ENCODE data around the gene TMEM37. TPM values are rescaled to one million over a fixed set of nuclear protein-coding genes. Genes with fewer than 3 reads are reported as not detected.

Gene TMEM37
- total and polyA plus RNA-seq, 9 of the 15 experiments (the other 6 are each of a cell fraction or from before 2014, with no cell fraction given) = 0.03 to 0.64 (median 0.31) TPM; not detected in 1

GRCh38 chr2:119426396-119426675, 5.3 kb upstream of the TMEM37 start:
- no peaks in the 10 kb centered on the region for H3K9me3 ChIP-seq (replicated peaks; ENCODE audit: control insufficient read depth, insufficient read depth, low read depth, low read length)

GRCh38 chr2:119426801-119427395, 4.8 kb upstream of the TMEM37 start:
- peak; percentile 47 to 66; a peak in 3 of 4 replicates for TF ChIP-seq TRIM24 (IDR thresholded peaks at IDR 0.05)
- TF ChIP-seq IRF2 (CRISPR knock-in tag; IDR thresholded peaks at IDR 0.05) = no peak
- TF ChIP-seq CEBPB (tag; IDR thresholded peaks at IDR 0.05) = peak; percentile 98
- peak; percentile 32; the same call in 1 of the 2 replicates for TF ChIP-seq ESRRA (IDR thresholded peaks at IDR 0.05; ENCODE audit: borderline replicate concordance, low read depth)
- peak; percentile 65; the same call in 1 of the 2 replicates for TF ChIP-seq CEBPG (CRISPR knock-in tag; IDR thresholded peaks at IDR 0.05)
- peak; percentile 64 to 92 for TF ChIP-seq CEBPG (tag; conservative IDR thresholded peaks at IDR 0.05 in 1 of 2, IDR thresholded peaks at IDR 0.05 in 1 of 2)
- Histone ChIP-seq H2AFZ (ENCODE audit: low read depth, low read length) (no peak overlapping the region), H4K20me1 (replicated peaks; ENCODE audit: control insufficient read depth, insufficient read depth, low read length) (no peaks in the 10 kb centered on the region), H3K9ac (ENCODE audit: insufficient read depth in 1 of 2, low read depth in 2 of 2, low read length in 2 of 2) (no peak overlapping the region), H3K4me1 (replicated peaks in 1 of 2; ENCODE audit: control insufficient read depth in 2 of 2, insufficient read depth in 2 of 2, low read length in 2 of 2) (peaks cover 9 to 25% of the 10 kb centered on the region in 2 experiments), H3K9me3 (replicated peaks; ENCODE audit: control insufficient read depth, insufficient read depth, low read depth, low read length) (no peaks in the 10 kb centered on the region), H3K79me2 (ENCODE audit: control insufficient read depth, insufficient read depth, low read length) (no peaks in the 10 kb centered on the region), H3K4me2 (ENCODE audit: insufficient read depth, low read length) (no peak overlapping the region), H3K36me3 (ENCODE audit: control insufficient read depth, insufficient read depth, low read length) (no peaks in the 10 kb centered on the region), H3K4me3 (no peak overlapping the region), H3K9me1 (ENCODE audit: control insufficient read depth, insufficient read depth, low read length) (no peaks in the 10 kb centered on the region), H3K27ac (ENCODE audit: extremely low read depth, low read depth, low read length) (no peak overlapping the region), H3K27me3 (ENCODE audit: control insufficient read depth in 2 of 2, insufficient read depth in 2 of 2, low read length in 2 of 2) (peaks cover 15 to 30% of the 10 kb centered on the region in 2 experiments; a peak in 4 of 5 replicates)
- WGBS (ENCODE audit: insufficient coverage, low coverage, missing lambda C conversion rate) = 13% methylated on average over 11 of the region's 12 CpGs
- no peak for FAIRE-seq
- in situ Hi-C loops (cut with MboI) (no loop called here), intact Hi-C loops (cut with micrococcal nuclease) (no loop called here)
- ATAC-seq = no peak
- DNase-seq (ENCODE audit: extremely low read depth in 1 of 4, low spot score in 3 of 4) = peak in 2 of 4 experiments; percentile 16 to 24
- BruUV-seq (replicated peaks) = no TSS peak
- CTCF ChIA-PET (ENCODE audit: low intra/inter-chr PET ratio) = no interaction called here
- POLR2A ChIA-PET = no interaction called here

More at GRCh38 chr2:119426396-119426675, 5.3 kb upstream of the TMEM37 start:
- CTCF ChIA-PET (ENCODE audit: low intra/inter-chr PET ratio) = no interaction called here
- Histone ChIP-seq H3K4me3 (no peak overlapping the region), H2AFZ (ENCODE audit: low read depth, low read length) (no peak overlapping the region), H3K79me2 (ENCODE audit: control insufficient read depth, insufficient read depth, low read length) (no peaks in the 10 kb centered on the region), H3K36me3 (ENCODE audit: control insufficient read depth, insufficient read depth, low read length) (no peaks in the 10 kb centered on the region), H3K4me1 (replicated peaks in 1 of 2; ENCODE audit: control insufficient read depth in 2 of 2, insufficient read depth in 2 of 2, low read length in 2 of 2) (peaks cover 9 to 20% of the 10 kb centered on the region in 2 experiments), H3K27ac (ENCODE audit: extremely low read depth, low read depth, low read length) (no peak overlapping the region), H3K27me3 (ENCODE audit: control insufficient read depth in 2 of 2, insufficient read depth in 2 of 2, low read length in 2 of 2) (peaks cover 15 to 32% of the 10 kb centered on the region in 2 experiments; a peak in 4 of 5 replicates), H3K4me2 (ENCODE audit: insufficient read depth, low read length) (no peak overlapping the region), H3K9me1 (ENCODE audit: control insufficient read depth, insufficient read depth, low read length) (no peaks in the 10 kb centered on the region), H3K9ac (ENCODE audit: insufficient read depth in 1 of 2, low read depth in 2 of 2, low read length in 2 of 2) (no peak overlapping the region), H4K20me1 (replicated peaks; ENCODE audit: control insufficient read depth, insufficient read depth, low read length) (no peaks in the 10 kb centered on the region)
- no peak for DNase-seq (ENCODE audit: extremely low read depth in 1 of 4, low spot score in 3 of 4)
- intact Hi-C loops (cut with micrococcal nuclease) (no loop called here), in situ Hi-C loops (cut with MboI) (no loop called here)
- POLR2A ChIA-PET = no interaction called here
- FAIRE-seq = no peak
- no peak for ATAC-seq
- WGBS (ENCODE audit: insufficient coverage, low coverage, missing lambda C conversion rate) = 3% methylated on average over 5 of the region's 5 CpGs
- BruUV-seq (replicated peaks) = no TSS peak
- TF ChIP-seq PRMT5 (CRISPR knock-in tag; IDR thresholded peaks at IDR 0.05) = no peak
- no peak for TF ChIP-seq TFAP4 (CRISPR knock-in tag; IDR thresholded peaks at IDR 0.05; ENCODE audit: borderline replicate concordance)
- no peak for TF ChIP-seq RB1 (IDR thresholded peaks at IDR 0.05; ENCODE audit: low read depth)
- TF ChIP-seq CSDE1 (IDR thresholded peaks at IDR 0.05) = no peak
- no peak for TF ChIP-seq NFXL1 (CRISPR knock-in tag; IDR thresholded peaks at IDR 0.05)

All from K562 (cell line).